Natural killer cell treated with Interleukin-12 subunit alpha and Interleukin-12 subunit beta and Interleukin-15 and Interleukin-18, amount 100 ng/mL, for 72 hours (primary cell): ENCODE data around the gene CYP2W1. TPM values are rescaled to one million over a fixed set of nuclear protein-coding genes. Genes with fewer than 3 reads are reported as not detected.

Source experiments
- ATAC-seq, 2 donors: fragments of 150-1000 bp; cut with Tn5 transposase in 1 of 2; sonication (Bioruptor Pico), chemical (Tn5 transposase) in 1 of 2; 2 replicates each; pipeline ENCODE4 v1.10.0; 2021
- DNase-seq: peaks from one replicate; pipeline ENCODE4 v3.0.0; 2022; ENCODE audit warnings: low spot score
- H3K27ac Mint-ChIP-seq, 2 donors: 1 replicate in 1 of 2; 2 replicates in 1 of 2; pipeline ENCODE4 v1.8.0; 2022; ENCODE audit warnings: mixed read lengths in 2 of 2, mild to moderate bottlenecking in 1 of 2, moderate library complexity in 1 of 2
- H3K27me3 Mint-ChIP-seq, 2 donors: 1 replicate in 1 of 2; 2 replicates in 1 of 2; pipeline ENCODE4 v1.8.0; 2022; ENCODE audit warnings: mixed read lengths in 2 of 2
- H3K36me3 Mint-ChIP-seq: one replicate; pipeline ENCODE4 v1.8.0; 2022; ENCODE audit warnings: mixed read lengths
- H3K4me1 Mint-ChIP-seq, 2 donors: 1 replicate in 1 of 2; 2 replicates in 1 of 2; pipeline ENCODE4 v1.8.0; 2022; ENCODE audit warnings: low read depth in 2 of 2, mixed read lengths in 2 of 2, mild to moderate bottlenecking in 1 of 2
- H3K4me3 Mint-ChIP-seq: one replicate; pipeline ENCODE4 v1.8.0; 2022; ENCODE audit warnings: mixed read lengths
- H3K9me3 Mint-ChIP-seq: 2 replicates; pipeline ENCODE4 v1.8.0; 2022; ENCODE audit warnings: mixed read lengths
- total RNA-seq, 2 donors: library from RNA; stranded (reverse); gene quantifications; one replicate each; pipeline ENCODE4 v1.2.3, GENCODE V29; 2022

CYP2W1 gene
- total RNA-seq, 2 donors from 2014 or later: not detected

GRCh38 chr7:945147-945555, 37.8 kb upstream of the CYP2W1 start:
- Mint-ChIP-seq H3K4me3 (no peak overlapping the region), H3K27me3 (no peaks in the 10 kb centered on the region), H3K36me3 (peaks cover 17% of the 10 kb centered on the region), H3K27ac (peak overlapping the region in 1 of 2 donors; percentile 70), H3K9me3 (peaks cover 9% of the 10 kb centered on the region), H3K4me1 (peaks cover 20 to 43% of the 10 kb centered on the region in 2 donors)
- ATAC-seq (no peak), DNase-seq (peak; percentile 59)

DNA sequence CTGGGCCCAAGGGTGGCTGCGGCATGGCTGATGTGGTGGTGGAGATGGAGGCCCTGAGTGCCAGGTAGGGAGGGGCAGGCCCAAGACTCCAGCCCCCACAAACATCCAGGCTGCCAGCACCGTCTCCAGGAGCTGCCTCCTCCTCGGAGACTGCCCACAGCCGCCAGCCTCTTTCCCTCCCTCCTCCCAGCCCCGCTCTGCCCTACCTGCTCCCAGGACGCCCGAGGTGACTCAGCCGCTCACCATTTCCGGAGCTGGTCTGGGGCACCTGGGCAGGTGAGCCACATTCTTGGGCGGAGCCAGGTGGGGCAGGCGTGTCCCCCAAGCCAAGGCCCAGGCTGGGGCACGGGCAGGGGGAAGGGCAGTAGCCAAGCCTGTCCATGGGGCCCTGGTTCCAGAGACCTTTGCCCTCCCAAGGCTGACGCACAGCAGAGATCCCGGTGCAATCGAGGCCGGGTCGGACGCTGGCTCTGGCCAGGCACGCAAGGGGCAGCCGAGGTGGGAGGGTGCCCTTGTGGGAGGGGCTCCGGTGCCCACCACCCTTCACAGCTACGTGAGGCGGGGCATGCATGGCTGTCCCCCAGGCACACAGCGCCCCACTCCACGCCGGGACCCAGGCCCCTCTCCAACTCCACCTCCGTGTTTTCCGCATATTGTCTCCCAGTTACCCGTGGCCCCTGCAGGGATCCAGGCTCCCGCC, 37.3 kb upstream of the CYP2W1 start:
- H3K4me3 Mint-ChIP-seq: no peak overlapping the region
- ATAC-seq: peak in 1 of 2 donors; percentile 28
- DNase-seq: peak; percentile 60
- H3K27ac Mint-ChIP-seq: no peak overlapping the region
- no peaks in the 10 kb centered on the region for H3K27me3 Mint-ChIP-seq
- H3K36me3 Mint-ChIP-seq: peaks cover 11% of the 10 kb centered on the region
- H3K4me1 Mint-ChIP-seq: peaks cover 18 to 42% of the 10 kb centered on the region in 2 donors
- H3K9me3 Mint-ChIP-seq: peaks cover 9% of the 10 kb centered on the region

DNA sequence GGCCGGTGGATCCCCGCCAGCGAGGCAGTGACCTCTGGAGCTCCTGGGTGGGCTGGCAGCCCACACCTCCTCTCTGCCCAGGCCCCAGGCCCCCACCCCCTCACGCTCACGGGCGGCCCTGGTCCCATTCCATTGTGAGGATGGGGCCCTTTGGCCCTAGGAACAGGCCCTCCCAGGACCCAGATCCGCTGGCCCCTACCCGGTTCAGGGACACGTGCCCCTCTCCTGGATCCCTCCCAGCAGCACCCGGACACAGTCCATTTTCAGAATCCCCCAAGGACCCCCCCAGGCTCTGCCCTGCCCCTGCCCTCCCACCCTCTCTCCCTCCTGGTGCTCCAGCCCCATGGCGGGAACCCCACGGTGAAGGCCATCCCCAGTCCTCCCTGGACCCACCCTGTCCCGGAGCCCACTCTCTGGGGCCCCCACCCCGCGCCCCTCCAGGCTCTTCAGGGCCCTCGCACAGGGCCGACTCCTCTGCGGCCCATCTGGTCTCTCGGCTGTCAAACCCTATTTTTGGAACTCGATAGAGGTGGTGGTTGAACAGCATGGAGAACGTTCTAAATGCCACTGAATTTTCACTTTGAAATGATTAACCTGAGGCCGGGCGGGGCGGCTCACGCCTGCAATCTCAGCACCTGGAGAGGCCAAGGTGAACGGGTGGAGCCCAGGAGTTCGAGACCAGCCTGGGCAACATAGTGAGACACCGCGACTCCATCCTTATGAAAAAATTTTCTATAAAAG, 36.6 kb upstream of the CYP2W1 start:
- Mint-ChIP-seq H3K27ac (no peak overlapping the region), H3K27me3 (no peaks in the 10 kb centered on the region), H3K4me3 (no peak overlapping the region), H3K4me1 (peaks cover 12 to 38% of the 10 kb centered on the region in 2 donors), H3K36me3 (peaks cover 4% of the 10 kb centered on the region), H3K9me3 (peaks cover 6% of the 10 kb centered on the region)
- DNase-seq: peak; percentile 56
- no peak for ATAC-seq

DNA sequence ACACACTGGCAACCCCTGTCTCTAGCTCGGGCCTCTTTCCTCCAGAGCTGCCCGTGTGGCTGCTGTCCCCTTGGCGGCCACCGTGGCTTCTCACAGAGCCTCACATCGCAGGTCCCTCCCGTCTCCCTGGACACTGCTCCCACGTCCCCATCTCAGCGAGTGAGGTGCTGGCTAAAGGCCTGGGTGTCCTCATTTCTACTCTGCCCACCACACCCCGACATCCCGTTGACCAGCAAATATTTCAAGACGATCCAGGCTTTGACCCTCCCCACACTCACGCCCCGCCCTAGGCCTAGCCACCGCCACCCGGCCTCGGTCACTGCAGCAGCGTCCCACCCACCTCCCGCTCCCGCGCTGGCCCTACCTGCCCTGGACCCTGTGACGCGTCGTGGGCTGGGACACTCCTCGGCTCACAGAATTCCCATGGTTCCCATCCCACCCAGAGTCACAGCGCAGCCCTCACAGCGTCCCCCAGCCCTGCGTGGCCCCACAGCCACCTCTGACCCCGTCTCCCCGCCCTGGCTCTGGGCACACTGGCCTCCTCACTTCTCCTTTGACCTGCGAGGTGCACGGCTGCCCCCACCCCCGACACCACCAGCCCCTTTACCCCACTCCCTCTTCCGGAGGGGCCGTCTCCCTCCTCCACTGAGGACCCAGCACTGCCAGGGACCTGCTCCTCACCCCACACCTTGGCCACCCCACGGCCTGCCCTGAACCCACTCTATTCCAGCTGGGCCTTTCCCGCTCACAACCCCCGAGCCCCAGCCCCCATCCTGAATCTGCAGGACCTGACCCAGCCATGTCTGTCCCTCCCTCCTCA, 35.4 kb upstream of the CYP2W1 start:
- H3K27me3 Mint-ChIP-seq: no peaks in the 10 kb centered on the region
- H3K4me3 Mint-ChIP-seq: no peak overlapping the region
- H3K4me1 Mint-ChIP-seq: peaks cover 4 to 35% of the 10 kb centered on the region in 2 donors
- H3K9me3 Mint-ChIP-seq: no peaks in the 10 kb centered on the region
- ATAC-seq (no peak), DNase-seq (peak; percentile 49)
- H3K36me3 Mint-ChIP-seq: no peaks in the 10 kb centered on the region
- H3K27ac Mint-ChIP-seq: peak overlapping the region in 1 of 2 donors; percentile 62

DNA sequence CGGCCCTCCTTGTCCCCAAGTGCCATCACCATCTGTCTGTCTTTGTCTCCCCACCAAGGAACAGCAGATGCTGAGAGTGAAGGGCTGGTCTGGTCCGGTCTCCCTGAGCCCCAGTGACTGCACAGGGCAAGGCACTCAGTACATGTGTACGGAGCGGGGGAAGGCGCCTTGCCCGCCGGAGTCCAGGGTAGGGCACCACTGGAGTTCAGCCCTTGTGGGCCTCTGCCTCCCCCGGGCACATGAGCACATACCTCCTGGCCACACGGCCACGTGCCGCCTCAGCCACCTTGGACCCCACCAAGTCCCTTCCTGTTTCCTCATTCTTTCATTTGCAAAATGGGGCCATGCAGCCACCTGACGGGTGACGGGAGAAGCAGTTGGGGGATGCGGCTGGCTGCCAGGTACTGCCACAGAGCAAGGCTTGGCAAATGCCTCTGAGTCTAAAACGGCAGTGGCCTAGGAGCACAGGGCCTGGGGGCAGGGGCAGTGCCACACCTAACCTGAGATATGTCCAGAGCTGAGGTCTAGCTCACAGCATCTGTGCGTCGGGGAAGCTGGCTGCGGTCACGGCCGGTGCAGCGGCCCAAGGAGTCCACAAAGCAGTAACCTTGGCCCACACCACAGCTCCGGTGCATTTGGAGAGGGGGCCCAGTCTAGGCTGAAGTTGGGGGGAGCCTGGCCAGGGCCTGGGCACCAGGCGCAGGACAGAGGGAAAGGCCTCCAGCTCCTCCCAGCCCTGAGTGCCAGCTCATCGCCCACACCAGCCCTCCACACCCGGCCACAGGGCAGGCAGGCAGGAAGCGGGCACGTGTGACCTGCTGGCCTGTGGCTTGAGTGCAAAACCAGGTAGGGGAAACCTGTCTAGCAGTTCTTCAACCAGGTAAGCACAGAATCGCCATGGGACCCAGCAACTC, 33.7 kb upstream of the CYP2W1 start:
- Mint-ChIP-seq H3K4me1 (peaks cover 4 to 36% of the 10 kb centered on the region in 2 donors), H3K4me3 (no peak overlapping the region), H3K36me3 (no peaks in the 10 kb centered on the region), H3K27me3 (no peaks in the 10 kb centered on the region), H3K9me3 (no peaks in the 10 kb centered on the region), H3K27ac (peak overlapping the region; percentile 31 to 96)
- ATAC-seq (no peak), DNase-seq (peak; percentile 60)

DNA sequence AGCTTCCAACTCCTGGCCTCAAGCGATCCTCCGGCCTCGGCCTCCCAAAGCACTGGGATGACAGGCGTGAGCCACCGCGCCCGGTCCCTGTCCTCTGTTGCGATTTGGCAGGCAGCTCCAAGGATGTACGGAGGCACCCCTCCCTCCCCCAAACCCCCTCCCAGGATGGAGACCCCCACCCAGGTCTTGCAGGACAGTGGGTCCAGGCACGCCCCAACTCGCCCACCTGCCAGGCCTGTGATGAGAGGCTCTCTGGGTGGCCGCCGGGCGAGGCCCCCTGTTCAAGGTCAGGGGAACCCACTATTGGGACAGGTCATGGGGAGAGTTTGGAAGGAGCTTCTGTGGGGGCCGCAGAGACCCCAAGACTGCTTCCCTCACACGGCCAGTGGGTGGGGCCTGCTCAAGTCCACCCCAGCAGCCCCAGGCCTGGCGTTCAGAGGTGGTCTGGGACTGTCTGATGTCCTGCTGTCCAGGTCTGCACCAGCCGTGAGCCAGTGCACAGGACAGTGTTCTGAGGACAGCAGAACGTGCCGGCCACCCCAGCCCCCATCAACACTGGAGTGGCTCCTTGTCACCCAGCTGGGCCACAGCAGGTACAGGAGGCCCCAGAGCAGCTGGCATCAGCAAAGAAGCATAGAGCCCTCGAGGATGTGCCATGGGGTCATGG, 31.0 kb upstream of the CYP2W1 start:
- Mint-ChIP-seq H3K4me1 (peaks cover 4 to 41% of the 10 kb centered on the region in 2 donors), H3K9me3 (no peaks in the 10 kb centered on the region), H3K36me3 (no peaks in the 10 kb centered on the region), H3K27me3 (peaks cover 0 to 2% of the 10 kb centered on the region in 2 donors), H3K27ac (peak overlapping the region in 1 of 2 donors; percentile 80), H3K4me3 (peak overlapping the region; percentile 48)
- ATAC-seq (no peak), DNase-seq (peak; percentile 49)

GRCh38 chr7:952548-953441, 30.2 kb upstream of the CYP2W1 start:
- DNase-seq (peak; percentile 60), ATAC-seq (no peak)
- peaks cover 0 to 2% of the 10 kb centered on the region in 2 donors for H3K27me3 Mint-ChIP-seq
- H3K36me3 Mint-ChIP-seq: no peaks in the 10 kb centered on the region
- H3K4me1 Mint-ChIP-seq: peaks cover 4 to 37% of the 10 kb centered on the region in 2 donors
- H3K4me3 Mint-ChIP-seq: peak overlapping the region; percentile 48
- H3K27ac Mint-ChIP-seq: peak overlapping the region in 1 of 2 donors; percentile 80
- no peaks in the 10 kb centered on the region for H3K9me3 Mint-ChIP-seq

GRCh38 chr7:953547-954327, 29.2 kb upstream of the CYP2W1 start:
- peak; percentile 61 to 68 for ATAC-seq
- DNase-seq: peak; percentile 84
- Mint-ChIP-seq H3K27ac (no peak overlapping the region), H3K9me3 (no peaks in the 10 kb centered on the region), H3K4me1 (peaks cover 4 to 31% of the 10 kb centered on the region in 2 donors), H3K4me3 (peak overlapping the region; percentile 38), H3K27me3 (peaks cover 0 to 2% of the 10 kb centered on the region in 2 donors), H3K36me3 (no peaks in the 10 kb centered on the region)

- Mint-ChIP-seq H3K4me1 (peaks cover 4 to 22% of the 10 kb centered on the region in 2 donors), H3K9me3 (no peaks in the 10 kb centered on the region), H3K4me3 (peak within 1 kb of the TSS; percentile 76), H3K27me3 (peaks cover 0 to 2% of the 10 kb centered on the region in 2 donors), H3K27ac (peak within 1 kb of the TSS; percentile 53 to 74), H3K36me3 (no peaks in the 10 kb centered on the region)
- DNase-seq: peak; percentile 78
- peak; percentile 82 to 89 for ATAC-seq
Observed at GRCh38 chr7:954330-955238, 28.4 kb upstream of the CYP2W1 start, which contains the start of gene ADAP1. Gene ADAP1, minus strand, starts transcription at chr7:954680. Its CDS starts 203 bp downstream, at chr7:954477.

- Mint-ChIP-seq H3K9me3 (no peaks in the 10 kb centered on the region), H3K36me3 (no peaks in the 10 kb centered on the region), H3K27ac (no peak overlapping the region), H3K27me3 (peaks cover 0 to 2% of the 10 kb centered on the region in 2 donors), H3K4me1 (peaks cover 0 to 11% of the 10 kb centered on the region in 2 donors), H3K4me3 (peak overlapping the region; percentile 66)
- DNase-seq (no peak), ATAC-seq (no peak)
Observed at GRCh38 chr7:956031-956430, 26.9 kb upstream of the CYP2W1 start.
